IgD-negative memory B cell (primary cell): ENCODE data around the gene CFAP99. TPM values are rescaled to one million over a fixed set of nuclear protein-coding genes. Genes with fewer than 3 reads are reported as not detected.
"Not testable (repeated sequence)": the region's sequence is repeated elsewhere in the genome, so short reads cannot be mapped to it uniquely, and the experiment has no call there.

ENCODE experiments used
- H3K27ac Mint-ChIP-seq, 3 donors: one replicate each; pipeline ENCODE4 v1.8.0; 2020 to 2022; ENCODE audit warnings: mild to moderate bottlenecking in 3 of 3, mixed read lengths in 3 of 3, moderate library complexity in 1 of 3
- H3K27me3 Mint-ChIP-seq: one replicate; pipeline ENCODE4 v1.8.0; 2021; ENCODE audit warnings: mixed read lengths
- H3K36me3 Mint-ChIP-seq: one replicate; pipeline ENCODE4 v1.8.0; 2020; ENCODE audit warnings: mild to moderate bottlenecking, mixed read lengths
- H3K4me1 Mint-ChIP-seq, 3 donors: one replicate each; pipeline ENCODE4 v1.8.0; 2020 to 2022; ENCODE audit warnings: mixed read lengths in 3 of 3, mild to moderate bottlenecking in 1 of 3
- H3K4me3 Mint-ChIP-seq, 4 donors: one replicate each; pipeline ENCODE4 v1.8.0; 2020 to 2022; ENCODE audit warnings: mild to moderate bottlenecking in 4 of 4, mixed read lengths in 4 of 4, moderate library complexity in 3 of 4
- H3K9me3 Mint-ChIP-seq, 3 donors: one replicate each; pipeline ENCODE4 v1.8.0; 2020 to 2021; ENCODE audit warnings: mixed read lengths in 3 of 3, mild to moderate bottlenecking in 1 of 3
- polyA plus RNA-seq: library from polyadenylated mRNA; unstranded; fragments of 300-500 nt; fragmentation: Illumina TruSeq; gene quantifications from one replicate; pipeline ENCODE4 v1.2.3, GENCODE V29; 2021

CFAP99 gene
- not detected for polyA plus RNA-seq

- Mint-ChIP-seq H3K4me3 (peak within 1 kb of the TSS; percentile 72 to 93 (median 88)), H3K27ac (peak within 1 kb of the TSS; percentile 82 to 98 (median 96)), H3K4me1 (peaks cover 19 to 28% (median 22%) of the 10 kb centered on the region in 3 donors), H3K27me3 (peaks cover 44% of the 10 kb centered on the region), H3K36me3 (no peaks in the 10 kb centered on the region), H3K9me3 (no peaks in the 10 kb centered on the region)
Observed at GRCh38 chr4:2418650-2419571, at the start of gene CFAP99. Gene CFAP99, plus strand, starts transcription at chr4:2418955.

GRCh38 chr4:2370597-2371320 lies 48.0 kb upstream of the CFAP99 start:
- H3K27ac Mint-ChIP-seq: no peak overlapping the region
- no peaks in the 10 kb centered on the region for H3K4me1 Mint-ChIP-seq
- peaks cover 3 to 4% (median 4%) of the 10 kb centered on the region in 3 donors for H3K9me3 Mint-ChIP-seq
- H3K36me3 Mint-ChIP-seq: no peaks in the 10 kb centered on the region
- peaks cover 4% of the 10 kb centered on the region for H3K27me3 Mint-ChIP-seq
- H3K4me3 Mint-ChIP-seq: no peak overlapping the region

GRCh38 chr4:2371765-2372487 lies 46.8 kb upstream of the CFAP99 start:
- no peaks in the 10 kb centered on the region for H3K36me3 Mint-ChIP-seq
- H3K4me3 Mint-ChIP-seq: no peak overlapping the region
- peaks cover 4% of the 10 kb centered on the region for H3K27me3 Mint-ChIP-seq
- no peaks in the 10 kb centered on the region for H3K4me1 Mint-ChIP-seq
- no peak overlapping the region for H3K27ac Mint-ChIP-seq
- H3K9me3 Mint-ChIP-seq: peaks cover 3 to 4% (median 4%) of the 10 kb centered on the region in 3 donors

- no peak overlapping the region for H3K4me3 Mint-ChIP-seq
- peaks cover 3 to 7% (median 4%) of the 10 kb centered on the region in 3 donors for H3K9me3 Mint-ChIP-seq
- peaks cover 4% of the 10 kb centered on the region for H3K27me3 Mint-ChIP-seq
- peaks cover 3% of the 10 kb centered on the region for H3K36me3 Mint-ChIP-seq
- no peak overlapping the region for H3K27ac Mint-ChIP-seq
- no peaks in the 10 kb centered on the region for H3K4me1 Mint-ChIP-seq
Observed at GRCh38 chr4:2372488-2373030, 46.2 kb upstream of the CFAP99 start.

GRCh38 chr4:2373532-2373931 lies 45.2 kb upstream of the CFAP99 start:
- Mint-ChIP-seq H3K36me3 (peaks cover 3% of the 10 kb centered on the region), H3K27me3 (peaks cover 8% of the 10 kb centered on the region), H3K4me3 (no peak overlapping the region), H3K9me3 (peaks cover 2 to 7% (median 4%) of the 10 kb centered on the region in 3 donors), H3K4me1 (no peaks in the 10 kb centered on the region), H3K27ac (peak overlapping the region in 1 of 3 donors; percentile 53)

GRCh38 chr4:2375427-2375826 lies 43.3 kb upstream of the CFAP99 start:
- Mint-ChIP-seq H3K27ac (no peak overlapping the region), H3K9me3 (peaks cover 0 to 5% (median 4%) of the 10 kb centered on the region in 3 donors), H3K27me3 (peaks cover 9% of the 10 kb centered on the region), H3K36me3 (peaks cover 3% of the 10 kb centered on the region), H3K4me3 (no peak overlapping the region), H3K4me1 (no peaks in the 10 kb centered on the region)

- H3K36me3 Mint-ChIP-seq: peaks cover 3% of the 10 kb centered on the region
- H3K27ac Mint-ChIP-seq: peak overlapping the region in 1 of 3 donors; percentile 39
- peaks cover 2 to 5% (median 4%) of the 10 kb centered on the region in 3 donors for H3K9me3 Mint-ChIP-seq
- no peak overlapping the region for H3K4me3 Mint-ChIP-seq
- peaks cover 9% of the 10 kb centered on the region for H3K27me3 Mint-ChIP-seq
- H3K4me1 Mint-ChIP-seq: no peaks in the 10 kb centered on the region
Observed at GRCh38 chr4:2377241-2377640, 41.5 kb upstream of the CFAP99 start.

GRCh38 chr4:2378401-2378800 lies 40.4 kb upstream of the CFAP99 start:
- peaks cover 9% of the 10 kb centered on the region for H3K27me3 Mint-ChIP-seq
- no peak overlapping the region for H3K4me3 Mint-ChIP-seq
- no peak overlapping the region for H3K27ac Mint-ChIP-seq
- peaks cover 5% of the 10 kb centered on the region for H3K36me3 Mint-ChIP-seq
- peaks cover 2 to 5% (median 4%) of the 10 kb centered on the region in 3 donors for H3K9me3 Mint-ChIP-seq
- peaks cover 0 to 5% (median 2%) of the 10 kb centered on the region in 3 donors for H3K4me1 Mint-ChIP-seq

- no peak overlapping the region for H3K27ac Mint-ChIP-seq
- H3K36me3 Mint-ChIP-seq: peaks cover 5% of the 10 kb centered on the region
- H3K4me3 Mint-ChIP-seq: no peak overlapping the region
Observed at GRCh38 chr4:2378898-2379297, 39.9 kb upstream of the CFAP99 start.

GRCh38 chr4:2380589-2380988 lies 38.2 kb upstream of the CFAP99 start:
- H3K27ac Mint-ChIP-seq, H3K4me1 Mint-ChIP-seq, H3K9me3 Mint-ChIP-seq, H3K27me3 Mint-ChIP-seq, H3K36me3 Mint-ChIP-seq: not testable (repeated sequence)
- peak overlapping the region in 1 of 4 donors; percentile 19 for H3K4me3 Mint-ChIP-seq

More at GRCh38 chr4:2378898-2379297, 39.9 kb upstream of the CFAP99 start:
- Mint-ChIP-seq H3K27me3 (peaks cover 8% of the 10 kb centered on the region), H3K9me3 (peaks cover 2 to 5% (median 3%) of the 10 kb centered on the region in 3 donors), H3K4me1 (peaks cover 0 to 5% (median 2%) of the 10 kb centered on the region in 3 donors)

- peak overlapping the region in 1 of 4 donors; percentile 2 for H3K4me3 Mint-ChIP-seq
Observed at GRCh38 chr4:2382769-2383202, 36.0 kb upstream of the CFAP99 start.

GRCh38 chr4:2383220-2383631 lies 35.5 kb upstream of the CFAP99 start:
- H3K9me3 Mint-ChIP-seq, H3K4me1 Mint-ChIP-seq, H3K4me3 Mint-ChIP-seq, H3K27ac Mint-ChIP-seq, H3K36me3 Mint-ChIP-seq: not testable (repeated sequence)
- H3K27me3 Mint-ChIP-seq: peaks cover 14% of the 10 kb centered on the region

More at GRCh38 chr4:2382769-2383202, 36.0 kb upstream of the CFAP99 start:
- H3K9me3 Mint-ChIP-seq, H3K36me3 Mint-ChIP-seq, H3K27ac Mint-ChIP-seq, H3K4me1 Mint-ChIP-seq: not testable (repeated sequence)
- peaks cover 11% of the 10 kb centered on the region for H3K27me3 Mint-ChIP-seq

- H3K27ac Mint-ChIP-seq: no peak overlapping the region
- H3K4me1 Mint-ChIP-seq: peaks cover 0 to 5% (median 2%) of the 10 kb centered on the region in 3 donors
- peaks cover 2% of the 10 kb centered on the region for H3K36me3 Mint-ChIP-seq
- peaks cover 0 to 2% (median 0%) of the 10 kb centered on the region in 3 donors for H3K9me3 Mint-ChIP-seq
- H3K27me3 Mint-ChIP-seq: peaks cover 15% of the 10 kb centered on the region
- no peak overlapping the region for H3K4me3 Mint-ChIP-seq
Observed at GRCh38 chr4:2383760-2384159, 35.0 kb upstream of the CFAP99 start.

GRCh38 chr4:2384245-2384644 lies 34.5 kb upstream of the CFAP99 start:
- peaks cover 0 to 2% (median 0%) of the 10 kb centered on the region in 3 donors for H3K9me3 Mint-ChIP-seq
- H3K27ac Mint-ChIP-seq: no peak overlapping the region
- H3K4me3 Mint-ChIP-seq: no peak overlapping the region
- H3K36me3 Mint-ChIP-seq: peaks cover 2% of the 10 kb centered on the region
- peaks cover 16% of the 10 kb centered on the region for H3K27me3 Mint-ChIP-seq
- H3K4me1 Mint-ChIP-seq: peaks cover 0 to 5% (median 2%) of the 10 kb centered on the region in 3 donors
